ENCODE results near the gene TMEM119. TPM values are rescaled to one million over a fixed set of nuclear protein-coding genes. Genes with fewer than 3 reads are reported as not detected.

TMEM119 gene
- total RNA-seq, 1 donor from 2014 or later, result 251 TPM

- Histone ChIP-seq H3K27ac (no peak overlapping the region), H3K4me3 (no peak overlapping the region), H3K27me3 (no peaks in the 10 kb centered on the region), H3K9me3 (no peaks in the 10 kb centered on the region), H3K4me1 (peaks cover 0 to 14% of the 10 kb centered on the region in 2 donors), H3K36me3 (peaks cover 44 to 52% of the 10 kb centered on the region in 2 donors)
- TF ChIP-seq CTCF (IDR thresholded peaks at IDR 0.05), result no peak
- intact Hi-C loops (cut with DNase I), result no loop called here
- peak in 1 of 2 donors; percentile 56 for DNase-seq (ENCODE audit: low spot score in 2 of 2)
Measured at GRCh38 chr12:108567406-108568337, 30.2 kb downstream of the TMEM119 start.

- DNase-seq (ENCODE audit: low spot score in 2 of 2), result peak in 1 of 2 donors; percentile 42
- peaks cover 0 to 18% of the 10 kb centered on the region in 2 donors for H3K4me1 ChIP-seq
- peaks cover 44 to 52% of the 10 kb centered on the region in 2 donors for H3K36me3 ChIP-seq
- no peaks in the 10 kb centered on the region for H3K9me3 ChIP-seq
- no peaks in the 10 kb centered on the region for H3K27me3 ChIP-seq
- peak overlapping the region; percentile 61 for H3K27ac ChIP-seq
- intact Hi-C loops (cut with DNase I), result no loop called here
- TF ChIP-seq CTCF (IDR thresholded peaks at IDR 0.05), result no peak
- no peak overlapping the region for H3K4me3 ChIP-seq
Measured at GRCh38 chr12:108566452-108566851, 31.4 kb downstream of the TMEM119 start.

GRCh38 chr12:108565976-108566375 is 31.9 kb downstream of the TMEM119 start:
- Histone ChIP-seq H3K9me3 (no peaks in the 10 kb centered on the region), H3K4me3 (no peak overlapping the region), H3K27ac (peak overlapping the region; percentile 61), H3K4me1 (peaks cover 0 to 18% of the 10 kb centered on the region in 2 donors), H3K27me3 (no peaks in the 10 kb centered on the region), H3K36me3 (peaks cover 44 to 52% of the 10 kb centered on the region in 2 donors)
- intact Hi-C loops (cut with DNase I), result no loop called here
- no peak for TF ChIP-seq CTCF (IDR thresholded peaks at IDR 0.05)
- DNase-seq (ENCODE audit: low spot score in 2 of 2), result peak; percentile 47 to 84

- intact Hi-C loops (cut with DNase I), result no loop called here
Measured at GRCh38 chr12:108565146-108565545, 32.7 kb downstream of the TMEM119 start.

GRCh38 chr12:108564724-108565123 is 33.2 kb downstream of the TMEM119 start:
- Histone ChIP-seq H3K36me3 (peaks cover 44 to 50% of the 10 kb centered on the region in 2 donors), H3K27ac (peak overlapping the region; percentile 13 to 29), H3K4me1 (peaks cover 5 to 23% of the 10 kb centered on the region in 2 donors), H3K9me3 (no peaks in the 10 kb centered on the region), H3K4me3 (no peak overlapping the region), H3K27me3 (no peaks in the 10 kb centered on the region)
- no peak for TF ChIP-seq CTCF (IDR thresholded peaks at IDR 0.05)
- intact Hi-C loops (cut with DNase I), result loop anchor here (1.0 to 5.0 kb wide), 5 partner anchors 54 to 1433 kb away; partner anchors contain the start of genes ANKRD13A, GIT2, PRDM4 and USP30
- peak in 1 of 2 donors; percentile 52 for DNase-seq (ENCODE audit: low spot score in 2 of 2)

More at GRCh38 chr12:108565146-108565545, 32.7 kb downstream of the TMEM119 start:
- Histone ChIP-seq H3K36me3 (peaks cover 44 to 52% of the 10 kb centered on the region in 2 donors), H3K4me1 (peaks cover under 1 to 18% of the 10 kb centered on the region in 2 donors), H3K9me3 (no peaks in the 10 kb centered on the region), H3K4me3 (no peak overlapping the region), H3K27ac (peak overlapping the region in 1 of 2 donors; percentile 13), H3K27me3 (no peaks in the 10 kb centered on the region)
- peak in 1 of 2 donors; percentile 28 for DNase-seq (ENCODE audit: low spot score in 2 of 2)
- no peak for TF ChIP-seq CTCF (IDR thresholded peaks at IDR 0.05)

Measured in ascending aorta (tissue), 2 donors.